Kidney epithelial cell (primary cell): Measurements from ENCODE around the gene GALNT7. TPM values are rescaled to one million over a fixed set of nuclear protein-coding genes. Genes with fewer than 3 reads are reported as not detected.

ENCODE experiments used
- DNase-seq: peaks from one replicate; pipeline ENCODE4 v3.0.0-alpha.2; 2010; ENCODE audit warnings: low read depth
- H3K27me3 ChIP-seq: 2 replicates; pipeline ENCODE4 v1.6.0; 2011; ENCODE audit warnings: low read length; ENCODE audit not compliant: control insufficient read depth, insufficient read depth
- H3K36me3 ChIP-seq: 2 replicates; pipeline ENCODE4 v1.5.1; 2011; ENCODE audit warnings: low read length; ENCODE audit not compliant: control insufficient read depth, insufficient read depth
- H3K4me3 ChIP-seq: 2 replicates; pipeline ENCODE4 v1.5.1; 2011; ENCODE audit warnings: low read depth, mild to moderate bottlenecking, control low read depth, low read length
- total RNA-seq: library from RNA; depleted of rRNA; stranded (reverse); fragments of >200 nt; gene quantifications from 2 replicates; pipeline ENCODE4 v1.2.3, GENCODE V29; 2015
- TF ChIP-seq, protein P1 (sequence below): IDR thresholded peaks from 2 replicates; pipeline ENCODE4 v1.5.1; 2011; ENCODE audit warnings: mild to moderate bottlenecking, moderate library complexity, low read length, control low read depth, inconsistent platforms; ENCODE audit not compliant: insufficient read depth, poor library complexity, severe bottlenecking

Gene GALNT7
- total RNA-seq, 1 donor from 2014 or later, result 46.6 TPM

DNA sequence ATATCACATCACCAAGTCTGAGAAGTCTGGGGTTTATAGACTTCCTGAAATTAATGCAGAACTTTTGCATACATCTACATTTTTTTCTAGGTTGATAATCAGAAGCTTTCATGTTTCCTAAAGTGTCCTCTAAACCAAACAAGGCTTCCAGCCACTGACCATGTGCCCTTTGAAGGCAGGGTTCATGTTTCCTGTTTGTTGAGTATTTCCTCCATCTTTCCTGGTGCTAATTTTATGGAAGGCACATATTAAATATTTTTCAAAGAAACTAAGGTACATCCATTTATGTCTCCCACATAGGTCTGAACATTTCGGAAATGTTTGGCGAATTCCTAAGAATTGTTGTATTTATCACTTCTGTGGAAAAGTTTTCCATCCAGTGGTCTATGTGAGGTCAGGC is 5.6 kb downstream of the GALNT7 start:
- no peak for DNase-seq
- no peaks in the 10 kb centered on the region for H3K27me3 ChIP-seq

DNA sequence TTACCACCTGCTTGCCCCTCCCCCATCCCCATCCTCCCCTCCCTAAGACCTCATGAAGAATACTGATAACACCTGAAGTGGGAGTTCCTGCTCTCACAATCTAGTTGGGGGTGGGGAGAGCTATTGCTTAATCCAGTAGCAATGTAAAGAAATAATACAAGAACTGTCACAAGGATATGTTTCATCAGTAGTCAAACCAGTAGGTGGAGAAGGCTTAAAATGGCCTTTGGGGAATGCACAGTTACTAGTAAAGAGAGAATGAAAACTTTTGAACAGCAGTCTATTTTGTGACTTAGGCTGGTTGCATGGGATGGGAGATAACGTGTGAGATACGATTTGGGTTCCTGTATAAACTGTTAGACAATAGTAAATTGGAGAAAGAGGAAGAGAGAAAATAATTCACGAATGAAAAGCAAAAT is 6.0 kb downstream of the GALNT7 start:
- TF ChIP-seq, protein P1, sequence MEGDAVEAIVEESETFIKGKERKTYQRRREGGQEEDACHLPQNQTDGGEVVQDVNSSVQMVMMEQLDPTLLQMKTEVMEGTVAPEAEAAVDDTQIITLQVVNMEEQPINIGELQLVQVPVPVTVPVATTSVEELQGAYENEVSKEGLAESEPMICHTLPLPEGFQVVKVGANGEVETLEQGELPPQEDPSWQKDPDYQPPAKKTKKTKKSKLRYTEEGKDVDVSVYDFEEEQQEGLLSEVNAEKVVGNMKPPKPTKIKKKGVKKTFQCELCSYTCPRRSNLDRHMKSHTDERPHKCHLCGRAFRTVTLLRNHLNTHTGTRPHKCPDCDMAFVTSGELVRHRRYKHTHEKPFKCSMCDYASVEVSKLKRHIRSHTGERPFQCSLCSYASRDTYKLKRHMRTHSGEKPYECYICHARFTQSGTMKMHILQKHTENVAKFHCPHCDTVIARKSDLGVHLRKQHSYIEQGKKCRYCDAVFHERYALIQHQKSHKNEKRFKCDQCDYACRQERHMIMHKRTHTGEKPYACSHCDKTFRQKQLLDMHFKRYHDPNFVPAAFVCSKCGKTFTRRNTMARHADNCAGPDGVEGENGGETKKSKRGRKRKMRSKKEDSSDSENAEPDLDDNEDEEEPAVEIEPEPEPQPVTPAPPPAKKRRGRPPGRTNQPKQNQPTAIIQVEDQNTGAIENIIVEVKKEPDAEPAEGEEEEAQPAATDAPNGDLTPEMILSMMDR, result no peak
- Histone ChIP-seq H3K4me3 (no peak overlapping the region), H3K27me3 (no peaks in the 10 kb centered on the region), H3K36me3 (no peaks in the 10 kb centered on the region)
- DNase-seq, result no peak

More for the DNA sequence above, 5.6 kb downstream of the GALNT7 start:
- H3K4me3 ChIP-seq, result no peak overlapping the region
- no peaks in the 10 kb centered on the region for H3K36me3 ChIP-seq
- TF ChIP-seq, protein P1, result no peak

DNA sequence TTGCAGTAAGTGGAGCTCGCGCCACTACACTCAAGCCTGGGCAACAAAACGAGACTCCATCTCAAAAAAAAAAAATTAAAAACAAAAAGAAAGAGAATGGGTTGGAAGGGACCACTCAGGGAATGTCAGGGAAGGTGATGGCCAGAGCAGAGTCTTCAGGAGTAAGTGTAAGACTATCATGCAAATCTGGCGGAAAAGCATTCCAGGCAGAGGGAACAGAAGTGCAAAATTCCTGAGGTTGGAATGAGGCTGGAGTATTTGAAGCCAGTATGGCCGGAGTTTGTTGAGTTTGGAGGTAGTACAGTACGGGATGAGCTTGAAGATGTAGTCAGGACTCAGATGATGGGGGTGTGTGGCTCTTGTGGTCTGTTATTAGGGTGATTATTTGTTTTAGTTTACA is 7.4 kb downstream of the GALNT7 start:
- Histone ChIP-seq H3K27me3 (no peaks in the 10 kb centered on the region), H3K4me3 (no peak overlapping the region)
- TF ChIP-seq, protein P1, result no peak

DNA sequence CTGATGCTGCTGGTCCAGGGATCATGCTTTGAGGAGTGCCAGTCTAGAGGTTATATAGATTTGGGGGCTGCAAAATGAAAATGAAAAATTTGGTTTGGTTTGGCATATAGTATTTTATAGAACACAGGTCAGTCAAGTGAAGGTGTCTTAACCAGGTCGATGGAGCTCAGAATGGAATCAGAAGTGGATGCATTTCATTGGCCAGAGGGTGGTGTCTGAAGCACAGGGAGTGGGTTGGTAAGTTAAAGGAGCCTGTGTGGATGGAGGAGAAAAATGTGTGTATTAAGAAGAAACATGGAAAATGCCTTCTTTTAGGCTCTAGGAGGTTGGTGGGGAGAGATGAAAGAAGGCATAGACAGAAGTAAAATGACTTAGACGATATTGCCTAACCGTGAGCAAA is 8.6 kb downstream of the GALNT7 start:
- TF ChIP-seq, protein P1, result no peak
- Histone ChIP-seq H3K27me3 (no peaks in the 10 kb centered on the region), H3K36me3 (no peaks in the 10 kb centered on the region), H3K4me3 (no peak overlapping the region)
- no peak for DNase-seq

More for the DNA sequence above, 7.4 kb downstream of the GALNT7 start:
- DNase-seq, result no peak
- no peaks in the 10 kb centered on the region for H3K36me3 ChIP-seq

DNA sequence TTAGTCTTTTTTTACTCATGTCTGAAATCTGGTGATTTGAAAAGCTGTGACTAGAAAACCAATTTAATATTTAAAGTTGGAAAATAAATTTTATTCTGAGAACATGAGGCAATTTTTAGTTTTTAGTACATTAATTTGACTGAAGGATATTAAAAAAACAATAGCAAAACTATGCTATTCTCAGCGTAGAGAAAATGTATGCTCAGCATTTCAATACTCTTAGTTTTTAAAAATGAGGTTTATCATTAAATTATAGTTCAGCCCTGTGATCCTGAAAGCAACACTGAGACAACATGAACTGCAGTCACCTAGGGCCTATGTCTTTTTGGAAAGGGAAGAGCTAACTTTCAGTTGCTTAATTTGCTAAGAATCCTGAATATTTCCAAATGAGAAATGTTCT is 9.5 kb downstream of the GALNT7 start:
- TF ChIP-seq, protein P1, result no peak
- Histone ChIP-seq H3K4me3 (no peak overlapping the region), H3K27me3 (no peaks in the 10 kb centered on the region), H3K36me3 (no peaks in the 10 kb centered on the region)
- no peak for DNase-seq

DNA sequence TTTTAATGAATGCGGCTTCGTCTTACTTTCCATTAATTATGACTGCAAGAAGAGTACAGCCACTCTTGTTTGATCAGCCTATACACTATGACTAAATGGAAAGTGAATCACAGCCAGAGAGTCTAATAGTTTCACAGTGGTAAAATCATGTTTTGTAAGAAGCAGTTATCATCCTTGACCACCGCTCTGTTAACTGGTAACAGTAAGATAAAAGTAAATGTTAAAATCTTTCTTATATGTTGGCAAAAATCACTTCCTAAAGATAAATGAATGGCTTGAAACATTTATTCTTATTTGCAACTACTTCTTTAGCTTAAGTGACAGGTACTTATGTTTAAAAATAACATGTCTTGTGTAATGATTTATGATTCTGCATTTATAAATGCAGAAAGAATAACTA is 13.2 kb downstream of the GALNT7 start:
- Histone ChIP-seq H3K4me3 (no peak overlapping the region), H3K36me3 (no peaks in the 10 kb centered on the region), H3K27me3 (no peaks in the 10 kb centered on the region)
- DNase-seq, result no peak
- TF ChIP-seq, protein P1, result no peak
